Pulmonary artery endothelial cell (primary cell): ENCODE measurements around the gene THADA. TPM values are rescaled to one million over a fixed set of nuclear protein-coding genes. Genes with fewer than 3 reads are reported as not detected.

Experiments
- DNase-seq: peaks from one replicate; pipeline ENCODE4 v3.0.0-alpha.2; 2011; ENCODE audit warnings: low read depth, low spot score
- total RNA-seq: library from RNA; depleted of rRNA; stranded (reverse); fragments of >200 nt; gene quantifications from 2 replicates; pipeline ENCODE4 v1.2.3, GENCODE V29; 2014

The THADA gene
- total RNA-seq, 1 donor from 2014 or later, result 22.7 TPM

- no peak for DNase-seq
These were observed 345.8 kb downstream of the THADA start for GRCh38 chr2:43250015-43250414.

DNA sequence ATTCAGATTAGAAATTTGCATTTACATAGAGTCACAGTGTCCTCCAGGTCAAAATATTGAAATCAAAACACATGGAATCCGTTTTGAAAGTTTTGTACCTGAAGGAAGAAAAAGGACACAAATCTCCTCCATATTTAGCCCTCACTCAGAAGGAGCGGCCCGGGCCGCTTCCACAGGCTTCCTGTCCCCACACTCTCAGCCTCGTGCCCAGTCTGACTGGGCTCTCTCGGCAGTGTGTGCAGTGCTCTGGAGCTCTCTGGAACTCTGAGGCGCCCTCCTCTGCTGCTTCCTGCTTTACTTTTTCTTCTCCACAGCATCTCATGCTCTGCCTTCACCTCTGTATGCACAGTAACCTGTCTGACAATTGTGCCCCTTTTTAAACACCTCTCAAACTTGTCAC is 347.2 kb downstream of the THADA start:
- DNase-seq, result no peak

DNA sequence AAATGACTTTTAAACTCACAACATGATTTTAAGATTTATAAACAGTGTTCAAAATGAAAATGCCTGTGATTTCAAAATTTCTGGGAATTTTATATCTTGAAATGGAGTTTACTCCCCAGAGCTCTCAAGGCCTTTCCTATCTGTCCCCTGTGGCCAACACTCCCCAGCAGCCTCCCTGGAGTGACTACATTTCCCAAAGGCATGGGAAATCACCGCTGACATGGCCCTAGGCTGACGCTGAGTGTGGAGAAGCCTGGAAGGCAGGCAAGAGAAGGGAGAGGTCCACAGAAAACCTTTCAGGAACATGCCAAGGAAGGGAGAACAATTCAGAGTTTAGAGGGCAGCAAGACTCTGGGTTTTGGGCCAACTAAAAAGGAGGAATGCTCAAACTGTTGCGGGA is 349.2 kb downstream of the THADA start:
- DNase-seq, result no peak

GRCh38 chr2:43241558-43241957 is 354.3 kb downstream of the THADA start:
- no peak for DNase-seq

DNA sequence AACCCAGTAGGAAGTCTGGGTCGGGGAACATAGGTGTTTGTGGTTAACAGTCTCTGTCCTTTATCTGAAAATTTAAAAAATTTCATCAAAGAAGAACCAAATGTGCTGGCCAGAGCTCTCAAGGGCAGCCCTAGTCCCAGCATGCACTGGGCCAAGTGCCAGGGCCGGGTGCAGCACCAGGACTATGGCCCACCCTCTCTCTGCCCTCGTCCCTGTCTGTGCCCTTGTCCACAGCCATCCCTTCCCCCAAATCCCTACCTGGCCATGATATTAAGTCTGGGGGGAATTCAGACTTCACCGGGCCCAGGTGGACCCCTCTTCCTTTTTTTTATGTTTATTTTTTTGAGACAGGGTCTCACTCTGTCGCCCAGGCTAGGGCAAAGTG is 355.1 kb downstream of the THADA start:
- no peak for DNase-seq

DNA sequence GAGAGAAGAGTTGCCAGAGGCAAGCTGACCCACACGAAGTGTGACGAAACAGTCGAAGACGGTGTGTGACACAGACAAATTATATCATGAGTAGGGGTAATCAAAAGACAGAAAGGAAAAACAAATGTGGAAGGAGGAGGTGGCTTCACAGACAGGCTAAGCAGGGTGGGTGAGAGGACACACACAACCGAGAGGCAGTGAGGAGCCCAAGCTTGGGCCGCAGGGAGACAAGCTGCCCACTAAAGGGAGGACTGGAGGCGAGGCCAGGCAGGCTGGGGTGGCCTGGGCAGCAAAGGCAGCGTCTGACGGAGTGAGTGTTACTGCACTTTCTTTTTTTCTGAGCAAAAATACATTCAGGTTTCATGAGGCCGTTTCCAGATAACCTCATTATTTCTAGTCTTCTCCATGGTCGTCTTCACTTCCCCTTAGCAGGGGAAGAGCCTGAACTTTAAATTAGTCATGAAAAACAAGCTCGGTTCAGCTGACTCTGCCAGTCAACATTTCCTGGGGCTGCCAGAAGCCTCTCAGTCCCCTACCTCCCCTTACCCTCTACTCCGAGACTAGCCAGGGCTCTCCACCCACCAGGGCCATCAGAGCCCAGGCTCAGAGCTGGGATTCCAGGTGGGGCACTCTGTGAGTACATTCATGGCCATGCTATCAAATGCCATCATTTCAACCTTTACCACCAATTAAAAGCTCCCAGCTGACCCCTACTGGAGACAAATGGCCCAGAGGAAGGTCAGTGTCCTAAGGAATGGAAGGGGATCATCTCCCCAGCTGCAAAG is 355.7 kb downstream of the THADA start:
- DNase-seq, result no peak

- no peak for DNase-seq
These were observed 357.0 kb downstream of the THADA start for GRCh38 chr2:43238813-43239212.

GRCh38 chr2:43238176-43238575 is 357.7 kb downstream of the THADA start:
- no peak for DNase-seq

- DNase-seq, result no peak
These were observed 362.3 kb downstream of the THADA start for GRCh38 chr2:43233218-43234212.

DNA sequence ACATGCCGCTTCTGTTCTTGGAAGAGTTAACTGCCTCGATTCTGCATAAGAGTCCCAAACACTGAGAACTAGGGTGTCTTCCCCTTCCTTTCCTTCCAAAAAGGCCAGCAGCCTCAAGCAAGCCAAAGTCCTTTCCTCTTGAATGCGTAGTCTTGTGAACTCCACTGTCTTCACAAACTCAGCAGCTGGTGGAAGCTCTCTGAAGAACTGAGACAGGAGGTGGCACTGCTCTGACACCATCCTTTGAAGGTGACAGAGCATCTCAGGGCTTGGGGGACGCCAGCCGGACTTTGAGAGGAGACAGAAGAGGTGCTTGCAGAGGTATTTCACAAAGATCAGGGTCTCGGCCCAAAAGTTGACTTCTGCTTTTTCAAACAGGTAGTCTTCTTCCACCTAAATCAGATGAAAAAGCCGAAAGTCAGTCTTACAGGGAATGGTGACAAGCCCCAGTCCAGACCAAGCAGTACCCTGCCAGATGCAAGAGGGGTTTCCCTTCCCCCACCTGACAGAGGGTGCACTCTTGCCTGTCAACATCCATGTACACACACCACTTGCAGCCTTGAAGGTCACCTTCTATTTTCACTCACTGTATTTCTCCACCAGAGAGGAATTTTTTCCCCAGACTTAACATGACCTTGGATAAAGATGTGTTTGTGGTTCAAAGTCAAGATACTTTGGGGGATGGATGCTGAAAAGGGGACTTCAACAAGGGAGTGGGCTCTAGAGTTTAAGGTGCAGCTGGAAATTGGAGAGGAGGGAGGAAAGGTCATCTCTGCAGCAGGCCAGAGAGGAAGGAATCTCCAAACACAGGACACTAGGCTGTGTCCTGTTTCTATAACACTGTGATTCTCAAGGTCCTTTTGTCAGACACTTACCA is 364.6 kb downstream of the THADA start:
- no peak for DNase-seq

DNA sequence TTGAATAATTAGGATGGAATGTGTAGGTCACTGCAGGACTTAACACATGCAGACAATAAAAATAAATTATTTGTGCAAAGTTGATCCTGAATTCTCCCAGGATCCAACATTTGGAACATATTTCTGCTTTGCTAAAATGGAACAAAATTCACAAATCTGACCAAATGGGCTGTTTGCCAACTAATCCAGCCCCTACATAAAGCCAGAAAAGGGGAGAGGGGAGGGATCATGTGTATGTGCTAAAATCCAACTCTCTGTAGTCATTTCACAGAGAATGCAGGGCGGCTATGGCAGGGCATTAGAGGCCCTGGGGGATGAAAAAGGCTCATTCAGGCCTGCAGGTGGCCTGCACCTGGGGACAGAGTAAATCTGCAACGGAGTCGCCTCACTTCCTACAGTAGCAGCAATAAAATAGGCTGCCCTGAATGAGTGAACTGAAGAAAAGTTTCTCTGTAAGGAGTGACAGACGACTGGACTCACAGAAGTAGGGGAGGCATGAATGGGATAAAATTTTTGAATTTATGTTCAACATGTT is 365.4 kb downstream of the THADA start:
- no peak for DNase-seq

GRCh38 chr2:43228756-43229659 is 366.8 kb downstream of the THADA start:
- no peak for DNase-seq

DNA sequence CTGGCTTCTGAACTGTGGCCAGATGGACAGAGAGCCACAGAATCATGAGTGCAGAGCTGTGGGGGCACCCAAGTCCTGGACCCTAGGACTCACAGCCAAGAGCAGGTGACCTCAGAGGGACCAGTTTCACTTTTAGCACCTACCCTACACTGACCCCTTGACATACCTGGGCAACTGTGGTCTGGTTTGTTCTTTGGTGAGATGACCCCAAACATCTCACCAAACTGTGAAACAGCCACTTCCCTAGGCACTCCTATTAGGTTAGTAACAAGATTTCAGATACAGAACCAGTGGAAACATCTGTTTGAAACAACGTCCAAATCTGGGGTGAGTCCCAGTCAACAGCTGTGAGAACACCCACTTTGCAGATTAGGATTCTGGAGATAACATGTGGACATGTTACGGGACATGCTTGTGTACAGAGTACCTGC is 367.5 kb downstream of the THADA start:
- no peak for DNase-seq

DNA sequence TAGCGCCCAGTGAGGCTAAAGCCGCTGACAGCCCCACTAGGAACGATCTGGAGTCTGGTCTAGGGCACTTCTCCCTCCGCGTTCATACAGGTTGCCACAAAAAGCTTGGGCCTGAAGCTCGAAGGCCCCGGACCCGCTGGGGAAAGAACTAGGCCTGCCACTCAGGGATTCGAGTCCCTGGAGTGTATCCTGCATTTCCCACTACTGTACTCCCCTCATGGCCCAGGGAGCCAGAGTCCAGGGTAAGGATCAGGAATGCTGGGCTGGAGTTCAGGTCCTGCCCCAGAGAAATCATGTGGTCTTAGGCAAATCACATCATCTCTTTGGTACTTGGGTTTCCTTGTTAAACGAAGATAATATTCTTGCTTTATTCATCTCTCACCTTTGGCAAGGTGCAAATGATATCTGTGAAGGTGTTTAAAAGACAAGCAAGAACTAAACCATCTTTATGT is 368.0 kb downstream of the THADA start:
- DNase-seq, result no peak

- no peak for DNase-seq
These were observed 368.6 kb downstream of the THADA start for GRCh38 chr2:43226955-43227829.

- DNase-seq, result peak; percentile 85
These were observed 369.3 kb downstream of the THADA start, which contains the start of gene ZFP36L2 for GRCh38 chr2:43226558-43226954. Gene ZFP36L2, minus strand, starts transcription at chr2:43226606. Its CDS starts 291 bp downstream, at chr2:43226315.

- no peak for DNase-seq
These were observed 369.9 kb downstream of the THADA start for GRCh38 chr2:43225788-43226557.
